BJ (cell line): ENCODE measurements around the gene EGFR. TPM values are rescaled to one million over a fixed set of nuclear protein-coding genes. Genes with fewer than 3 reads are reported as not detected.

ENCODE experiments used
- CTCF ChIA-PET: fragments of 350-600 bp; formaldehyde crosslinking; extraction: SDS; loops from one replicate; lab custom pipeline; 2021; ENCODE audit warnings: antibody characterized with exemption, inconsistent platforms; lab: Yijun Ruan, JAX
- POLR2A ChIA-PET: fragments of 300-600 bp; sonication (Branson Sonifier 250); formaldehyde crosslinking; extraction: SDS; loops from one replicate; lab custom pipeline; 2021; ENCODE audit warnings: antibody characterized with exemption; lab: Charles Lee
- DNase-seq: peaks from one replicate; pipeline ENCODE4 v3.0.0-alpha.2; 2011; ENCODE audit warnings: low read depth
- H3K27me3 ChIP-seq: 2 replicates; pipeline ENCODE4 v1.6.0; 2011; ENCODE audit warnings: low read length; ENCODE audit not compliant: control insufficient read depth, insufficient read depth
- H3K36me3 ChIP-seq: 2 replicates; pipeline ENCODE4 v1.5.1; 2011; ENCODE audit warnings: low read length; ENCODE audit not compliant: control insufficient read depth, insufficient read depth
- H3K4me3 ChIP-seq: 2 replicates; pipeline ENCODE4 v1.5.1; 2011; ENCODE audit warnings: low read depth, mild to moderate bottlenecking, control low read depth, low read length
- polyA plus RNA-seq: library from polyadenylated mRNA; depleted of rRNA; stranded (reverse); fragments of >200 nt; gene quantifications from 2 replicates; pipeline ENCODE4 v1.2.3, GENCODE V29; 2011
- TF ChIP-seq, protein P1 (sequence below): IDR thresholded peaks from 2 replicates; pipeline ENCODE4 v1.5.1; 2011; ENCODE audit warnings: low read depth, mild to moderate bottlenecking, control low read depth, inconsistent platforms, low read length, moderate library complexity; ENCODE audit not compliant: insufficient read depth

The EGFR gene
- polyA plus RNA-seq, 1 experiment: 34.0 TPM

DNA sequence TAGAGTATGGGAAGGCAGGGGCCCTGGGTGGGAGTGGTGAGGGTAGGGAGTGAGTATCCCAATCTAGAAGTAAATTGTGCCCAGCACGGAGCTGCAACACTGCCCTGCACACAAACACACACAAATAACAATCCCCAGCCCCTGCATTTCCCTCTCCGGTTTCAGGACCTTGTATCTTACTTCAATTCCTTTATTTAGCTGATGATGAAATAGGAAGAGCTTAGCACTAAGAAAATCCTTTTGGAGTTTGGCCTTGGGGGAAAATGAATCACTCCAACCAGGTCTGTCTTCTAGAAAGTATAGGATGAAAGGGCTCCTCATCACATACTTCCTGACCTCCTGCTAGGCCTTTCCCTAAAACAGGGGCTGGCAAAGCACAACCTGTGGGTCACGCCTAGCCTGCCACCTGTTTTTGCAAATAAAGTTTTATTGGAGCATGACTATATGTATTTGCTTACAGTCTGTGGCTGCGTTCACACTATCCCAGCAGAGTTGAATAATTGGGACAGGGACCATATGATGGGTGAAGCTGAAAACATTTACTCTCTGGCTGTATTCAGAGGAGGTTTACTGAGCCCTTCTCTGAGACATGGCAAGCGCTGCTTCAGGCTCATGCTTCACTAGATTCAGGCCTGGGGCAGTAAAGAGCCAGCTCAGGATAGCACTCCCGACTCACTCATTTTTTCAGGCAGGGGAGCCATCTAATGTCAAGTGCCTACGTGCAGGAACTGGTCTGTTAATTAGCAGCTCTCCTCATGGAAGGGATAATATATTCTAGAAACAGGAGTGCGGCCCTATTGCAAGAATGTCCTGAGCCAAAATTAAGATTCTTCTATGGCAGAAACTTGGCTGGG lies 111.0 kb downstream of the EGFR start:
- DNase-seq: no peak
- Histone ChIP-seq H3K27me3 (no peaks in the 10 kb centered on the region), H3K4me3 (no peak overlapping the region), H3K36me3 (no peaks in the 10 kb centered on the region)
- TF ChIP-seq, protein P1, sequence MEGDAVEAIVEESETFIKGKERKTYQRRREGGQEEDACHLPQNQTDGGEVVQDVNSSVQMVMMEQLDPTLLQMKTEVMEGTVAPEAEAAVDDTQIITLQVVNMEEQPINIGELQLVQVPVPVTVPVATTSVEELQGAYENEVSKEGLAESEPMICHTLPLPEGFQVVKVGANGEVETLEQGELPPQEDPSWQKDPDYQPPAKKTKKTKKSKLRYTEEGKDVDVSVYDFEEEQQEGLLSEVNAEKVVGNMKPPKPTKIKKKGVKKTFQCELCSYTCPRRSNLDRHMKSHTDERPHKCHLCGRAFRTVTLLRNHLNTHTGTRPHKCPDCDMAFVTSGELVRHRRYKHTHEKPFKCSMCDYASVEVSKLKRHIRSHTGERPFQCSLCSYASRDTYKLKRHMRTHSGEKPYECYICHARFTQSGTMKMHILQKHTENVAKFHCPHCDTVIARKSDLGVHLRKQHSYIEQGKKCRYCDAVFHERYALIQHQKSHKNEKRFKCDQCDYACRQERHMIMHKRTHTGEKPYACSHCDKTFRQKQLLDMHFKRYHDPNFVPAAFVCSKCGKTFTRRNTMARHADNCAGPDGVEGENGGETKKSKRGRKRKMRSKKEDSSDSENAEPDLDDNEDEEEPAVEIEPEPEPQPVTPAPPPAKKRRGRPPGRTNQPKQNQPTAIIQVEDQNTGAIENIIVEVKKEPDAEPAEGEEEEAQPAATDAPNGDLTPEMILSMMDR: no peak
- POLR2A ChIA-PET: interaction anchor here (0.7 kb wide), 1 partner anchor 94 kb away, joined by 3 read pairs; no protein-coding TSS in a partner anchor
- CTCF ChIA-PET: interaction anchor here (0.8 to 4.9 kb wide), 4 partner anchors 15 to 341 kb away, joined by 3 to 27 read pairs (median 4); no protein-coding TSS in a partner anchor

DNA sequence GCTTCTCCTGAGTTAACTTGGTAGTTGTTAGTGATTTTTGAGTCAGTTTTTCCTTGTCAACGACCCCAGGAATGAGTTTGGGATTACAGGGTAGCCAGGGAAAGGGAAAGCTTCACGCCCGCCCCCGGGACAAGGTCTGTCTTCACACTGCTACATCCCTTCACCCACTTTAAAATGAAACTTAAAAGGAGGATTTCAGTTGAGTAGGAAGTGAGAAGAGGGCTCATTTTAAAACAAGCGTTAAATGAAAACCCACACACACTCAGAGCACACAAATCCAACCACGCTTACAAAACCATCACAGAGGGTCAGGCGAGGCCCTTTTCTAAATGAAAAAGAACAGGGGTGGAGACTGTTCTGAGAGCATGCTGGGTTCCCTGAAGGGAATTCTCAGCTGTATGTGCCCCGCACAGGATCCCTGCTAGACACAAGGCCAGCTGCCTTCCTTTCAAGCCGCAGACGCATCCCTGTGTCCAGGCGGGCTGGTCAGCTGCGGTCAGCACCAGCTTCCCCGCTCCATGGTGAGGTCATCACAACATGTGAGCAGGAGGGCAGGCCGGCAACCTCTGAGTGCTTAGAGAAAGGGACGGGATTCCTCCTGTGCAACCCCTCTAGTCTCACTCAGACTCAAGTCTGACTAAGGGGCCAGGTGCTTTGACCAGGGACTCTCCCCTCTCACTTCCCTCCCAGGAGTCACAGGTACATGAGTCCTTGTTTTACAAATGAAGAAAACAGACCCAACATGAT lies 111.8 kb downstream of the EGFR start:
- H3K36me3 ChIP-seq: no peaks in the 10 kb centered on the region
- CTCF ChIA-PET: interaction anchor here (0.5 to 4.9 kb wide), 7 partner anchors 14 to 409 kb away, joined by 3 to 27 read pairs (median 3); no protein-coding TSS in a partner anchor
- no peak overlapping the region for H3K4me3 ChIP-seq
- no peaks in the 10 kb centered on the region for H3K27me3 ChIP-seq
- POLR2A ChIA-PET: no interaction called here
- TF ChIP-seq, protein P1: no peak
- DNase-seq: no peak

DNA sequence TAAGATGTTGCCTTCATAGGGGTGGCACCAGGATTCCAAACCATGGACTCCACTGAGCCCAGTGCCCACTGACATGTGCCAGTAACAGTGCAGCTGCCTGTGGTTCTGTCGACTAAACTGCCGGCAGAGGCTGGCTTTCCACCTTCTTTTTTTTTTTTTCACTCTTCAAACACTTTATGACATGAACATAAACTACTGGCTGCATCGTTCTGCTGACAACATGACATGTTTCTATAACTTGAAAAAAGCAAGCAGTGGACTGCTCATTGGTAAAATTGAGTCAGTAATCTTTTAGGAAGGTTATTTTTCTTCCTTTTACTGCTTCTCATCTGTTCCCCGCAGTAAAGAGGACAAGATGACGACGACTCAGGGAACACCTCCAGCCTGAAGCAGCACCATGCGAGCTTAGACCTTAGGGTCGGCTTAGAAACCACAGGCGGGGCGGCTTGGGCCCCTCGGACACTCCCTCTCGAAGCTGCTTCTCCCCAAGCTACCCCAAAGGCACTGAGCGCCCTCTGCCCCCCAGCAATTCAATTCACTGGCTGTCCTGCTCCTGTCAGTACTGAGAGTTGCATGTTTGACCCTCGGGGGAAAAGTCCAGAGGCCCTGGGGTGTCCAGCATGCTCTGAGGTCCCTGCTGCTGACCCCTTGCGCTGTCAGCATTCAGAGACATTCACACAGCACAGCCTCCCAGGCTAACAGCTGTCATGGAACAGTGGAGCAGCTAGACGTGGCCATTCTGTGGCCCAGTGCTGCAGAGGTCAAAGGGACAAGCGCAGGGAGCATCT lies 112.5 kb downstream of the EGFR start:
- H3K4me3 ChIP-seq: no peak overlapping the region
- TF ChIP-seq, protein P1: no peak
- H3K36me3 ChIP-seq: no peaks in the 10 kb centered on the region
- DNase-seq: no peak
- ChIA-PET CTCF (interaction anchor here (0.5 to 4.9 kb wide), 6 partner anchors 20 to 409 kb away, joined by 3 to 27 read pairs (median 4); no protein-coding TSS in a partner anchor), POLR2A (no interaction called here)
- H3K27me3 ChIP-seq: no peaks in the 10 kb centered on the region

DNA sequence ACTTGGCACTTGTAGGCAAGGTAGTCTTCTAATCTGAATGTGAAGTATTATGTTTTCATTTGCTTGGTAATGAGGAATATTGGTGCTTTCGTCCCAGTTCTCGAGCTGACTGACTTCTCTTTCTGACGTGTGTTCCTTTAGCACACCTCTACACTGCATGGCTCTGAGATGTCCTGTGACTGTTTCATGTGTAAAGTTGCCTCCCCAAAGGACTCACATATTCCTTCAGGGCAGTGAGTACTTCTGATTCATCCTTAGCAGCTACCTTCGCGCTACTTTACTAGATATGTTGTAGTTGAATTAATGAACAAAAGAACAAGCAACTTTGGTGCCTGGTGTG lies 113.7 kb downstream of the EGFR start:
- Histone ChIP-seq H3K4me3 (no peak overlapping the region), H3K27me3 (no peaks in the 10 kb centered on the region), H3K36me3 (no peaks in the 10 kb centered on the region)
- TF ChIP-seq, protein P1: no peak
- no peak for DNase-seq
- ChIA-PET POLR2A (interaction anchor here (0.6 to 0.8 kb wide), 3 partner anchors 46 to 171 kb away, joined by 3 to 9 read pairs (median 3); no protein-coding TSS in a partner anchor), CTCF (interaction anchor here (0.7 to 1.5 kb wide), 8 partner anchors 10 to 359 kb away, joined by 3 to 10 read pairs (median 3); no protein-coding TSS in a partner anchor)
